K562 (cell line): ENCODE results near the gene LUC7L. TPM values are rescaled to one million over a fixed set of nuclear protein-coding genes. Genes with fewer than 3 reads are reported as not detected.
A peak's percentile ranks its signal among the peaks of the same experiment; 100 is the strongest.

ENCODE experiments used
- CREB5 ChIP-seq: fragments of 250-450 bp; sonication (Bioruptor Pico); IDR thresholded peaks from 2 replicates; pipeline ENCODE4 v1.5.0; 2020; ENCODE audit warnings: mild to moderate bottlenecking
- CREM ChIP-seq: IDR thresholded peaks from 2 replicates; pipeline ENCODE4 v1.6.1; 2014; ENCODE audit warnings: antibody characterized with exemption, low read depth
- E2F5 ChIP-seq: sonication (generic); formaldehyde crosslinking; IDR thresholded peaks from 2 replicates; pipeline ENCODE4 v1.8.0; 2022; ENCODE audit warnings: mild to moderate bottlenecking, missing genetic modification reagents
- GABPA ChIP-seq: fragments of 200-800 bp; sonication (Bioruptor generic); conservative IDR thresholded peaks from 2 replicates; pipeline ENCODE4 v1.6.1; 2016; ENCODE audit warnings: low read depth, missing genetic modification characterization, missing compliant biosample characterization
- GATA2 ChIP-seq: sonication (generic); formaldehyde crosslinking; IDR thresholded peaks from 2 replicates; pipeline ENCODE4 v1.4.0; 2020; ENCODE audit warnings: mild to moderate bottlenecking, missing genetic modification reagents
- HDAC1 ChIP-seq, 2 experiments: fragments of 450-650 bp; IDR thresholded peaks; 2 replicates each; pipeline ENCODE4 v1.6.1; 2016 to 2017; ENCODE audit warnings: inconsistent platforms in 1 of 2, mild to moderate bottlenecking in 1 of 2, moderate library complexity in 1 of 2
- KDM1A ChIP-seq, 2 experiments: fragments of 450-650 bp; IDR thresholded peaks; 2 replicates each; pipeline ENCODE4 v1.6.1; 2016; ENCODE audit warnings: mild to moderate bottlenecking in 2 of 2
- MECOM ChIP-seq: fragments of 250-450 bp; sonication (Bioruptor Pico); IDR thresholded peaks from 2 replicates; pipeline ENCODE4 v1.8.0; 2022; ENCODE audit warnings: inconsistent platforms
- MLLT1 ChIP-seq, 2 experiments: fragments of 450-650 bp; IDR thresholded peaks; 2 replicates each; pipeline ENCODE4 v1.6.1; 2016
- RHOXF2B ChIP-seq: fragments of 250-450 bp; sonication (Bioruptor Pico); conservative IDR thresholded peaks from 2 replicates; pipeline ENCODE4 v1.5.1; 2021
- RNF2 ChIP-seq: sonication (generic); IDR thresholded peaks from 2 replicates; pipeline ENCODE4 v1.6.1; 2016
- SMAD4 ChIP-seq: fragments of 250-450 bp; sonication (Bioruptor Pico); conservative IDR thresholded peaks from 2 replicates; pipeline ENCODE4 v1.8.0; 2021; ENCODE audit warnings: inconsistent platforms, mild to moderate bottlenecking, moderate library complexity
- SRF ChIP-seq, 2 experiments: fragments of 250-450, 450-650 bp in 1 of 2; sonication (Bioruptor Pico) in 1 of 2; sonication (generic) in 1 of 2; formaldehyde crosslinking; IDR thresholded peaks; 2 replicates each; pipeline versions ENCODE4 v1.5.0 to v1.5.1; 2020 to 2022; ENCODE audit warnings: mild to moderate bottlenecking in 1 of 2, missing genetic modification reagents in 1 of 2
- TFAP4 ChIP-seq: sonication (generic); formaldehyde crosslinking; IDR thresholded peaks from 2 replicates; pipeline ENCODE4 v1.8.0; 2022; ENCODE audit warnings: missing genetic modification reagents, mild to moderate bottlenecking, moderate library complexity, borderline replicate concordance
- VEZF1 ChIP-seq: fragments of 200-800 bp; sonication (Bioruptor generic); IDR thresholded peaks from 2 replicates; pipeline ENCODE4 v1.6.1; 2017; ENCODE audit warnings: missing genetic modification characterization, missing compliant biosample characterization
- ZNF518B ChIP-seq: fragments of 250-450 bp; sonication (Bioruptor Pico); IDR thresholded peaks from 2 replicates; pipeline ENCODE4 v1.5.0; 2021; ENCODE audit warnings: mild to moderate bottlenecking, moderate library complexity
- polyA plus RNA-seq, 8 experiments: library from polyadenylated mRNA; depleted of rRNA in 4 of 8; stranded (reverse) in 5 of 8; unstranded in 3 of 8; fragments of >200 nt; fragmentation: Nextera tagmentation in 2 of 8; fragmentation: Illumina TruSeq in 1 of 8; extraction: Ambion mirVana in 2 of 8; extraction: Trizol in 1 of 8; gene quantifications; 2 replicates each; pipeline versions ENCODE4 v1.2.1 to v1.2.3, GENCODE V29; 2011 to 2014; ENCODE audit warnings: inconsistent platforms in 1 of 8, missing spikeins in 1 of 8
- total RNA-seq, 7 experiments: library from RNA; depleted of rRNA in 6 of 7; stranded (reverse); fragments of >200 nt in 6 of 7; fragmentation: Illumina TruSeq in 2 of 7; extraction: Trizol in 2 of 7; gene quantifications; 2 replicates each; pipeline versions ENCODE4 v1.2.1 to v1.2.3, GENCODE V29; 2011 to 2021; ENCODE audit warnings: low replicate concordance in 1 of 7

The LUC7L gene
- total and polyA plus RNA-seq, 9 of the 15 experiments (the other 6 are each of a cell fraction or from before 2014, with no cell fraction given), result 1.7 to 93.3 (median 59.5) TPM

GRCh38 chr16:252366-253337, 23.4 kb upstream of the LUC7L start (continued):
- TF ChIP-seq CREB5, result no peak
- peak; percentile 12; the same call in 1 of the 2 replicates for TF ChIP-seq RNF2
- TF ChIP-seq SRF (CRISPR knock-in tag; IDR thresholded peaks at IDR 0.05), result peak in 1 of 2 experiments; percentile 70; a peak in 1 of 4 replicates
- TF ChIP-seq RHOXF2B, result no peak
- TF ChIP-seq HDAC1 (IDR thresholded peaks at IDR 0.05), result peak in 1 of 2 experiments; percentile 67; a peak in 1 of 4 replicates
- TF ChIP-seq MECOM, result peak; percentile 38; the same call in 1 of the 2 replicates
- no peak for TF ChIP-seq TFAP4 (CRISPR knock-in tag)
- TF ChIP-seq GATA2 (CRISPR knock-in tag), result peak; percentile 42; the same call in 1 of the 2 replicates
- 0 out of 2 replicates have a peak, but pooled peaks have one; percentile 29 for TF ChIP-seq SMAD4
- 0 out of 2 replicates have a peak, but pooled peaks have one; percentile 37 for TF ChIP-seq GABPA (tag)
- peak; percentile 33; the same call in 1 of the 2 replicates for TF ChIP-seq VEZF1 (CRISPR knock-in tag)
- 0 out of 2 replicates have a peak, but pooled peaks have one; percentile 12 for TF ChIP-seq CREM
- no peak for TF ChIP-seq ZNF518B (CRISPR knock-in tag)
- TF ChIP-seq MLLT1 (IDR thresholded peaks at IDR 0.05), result no peak
- no peak for TF ChIP-seq E2F5 (CRISPR knock-in tag)
- peak; percentile 18 to 52; a peak in 1 of 4 replicates for TF ChIP-seq KDM1A (IDR thresholded peaks at IDR 0.05)
